GM12891 (cell line): ENCODE data around the gene SLC9A5.
A peak's percentile ranks its signal among the peaks of the same experiment; 100 is the strongest.

Source experiments
- DNase-seq: peaks from one replicate; pipeline ENCODE4 v3.0.0; 2011; ENCODE audit warnings: low spot score; ENCODE audit not compliant: insufficient read length
- FAIRE-seq: peaks from 2 replicates; lab custom pipeline; 2011; peaks lifted over from hg19 to GRCh38; lab: Jason Lieb, UNC
- PAX5 ChIP-seq: IDR thresholded peaks from 2 replicates; pipeline ENCODE4 v1.6.1; 2011; ENCODE audit warnings: low read length, moderate library complexity, mild to moderate bottlenecking; ENCODE audit not compliant: insufficient read depth, severe bottlenecking
- POLR2A ChIP-seq: IDR thresholded peaks from 2 replicates; pipeline ENCODE4 v1.6.1; 2011; ENCODE audit warnings: low read depth, low read length, control low read depth
- POLR2AphosphoS5 ChIP-seq: IDR thresholded peaks from 2 replicates; pipeline ENCODE4 v1.6.1; 2011; ENCODE audit warnings: low read depth, low read length, control low read depth
- POU2F2 ChIP-seq: IDR thresholded peaks from 2 replicates; pipeline ENCODE4 v1.6.1; 2011; ENCODE audit warnings: low read depth, mild to moderate bottlenecking, control low read depth, low read length, moderate library complexity
- SPI1 ChIP-seq: IDR thresholded peaks from 2 replicates; pipeline ENCODE4 v1.6.1; 2011; ENCODE audit warnings: low read depth, low read length, control low read depth
- TAF1 ChIP-seq: IDR thresholded peaks from 2 replicates; pipeline ENCODE4 v1.6.1; 2011; ENCODE audit warnings: low read depth, low read length, control low read depth

SLC9A5 gene

GRCh38 chr16:67255553-67256221, 6.9 kb downstream of the SLC9A5 start:
- FAIRE-seq (no peak), DNase-seq (no peak)
- no peak for TF ChIP-seq SPI1
- no peak for TF ChIP-seq POU2F2
- TF ChIP-seq TAF1, result no peak
- no peak for TF ChIP-seq POLR2A
- no peak for TF ChIP-seq POLR2AphosphoS5
- no peak for TF ChIP-seq PAX5

DNA sequence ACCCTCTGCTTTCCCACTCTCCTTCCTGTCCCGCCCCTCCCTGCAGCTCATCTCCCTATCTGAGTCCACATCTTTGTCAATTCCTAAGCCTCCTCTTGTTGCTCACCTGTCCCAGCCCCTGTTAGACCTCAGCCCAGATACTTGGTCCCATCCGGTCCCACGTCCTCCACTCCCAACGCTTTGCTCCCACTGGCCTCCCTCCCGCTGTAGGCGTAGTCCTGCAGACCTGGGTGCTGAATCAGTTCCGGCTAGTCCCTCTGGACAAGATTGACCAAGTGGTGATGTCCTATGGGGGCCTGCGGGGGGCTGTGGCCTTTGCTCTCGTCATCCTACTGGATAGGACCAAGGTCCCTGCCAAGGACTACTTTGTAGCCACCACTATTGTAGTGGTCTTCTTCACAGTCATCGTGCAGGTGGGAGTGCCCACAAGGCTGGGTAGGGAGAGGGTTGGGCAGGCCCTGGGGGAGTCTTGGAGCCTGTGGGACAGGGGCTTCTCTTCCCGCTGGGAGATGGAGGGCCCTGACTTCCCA, 8.0 kb downstream of the SLC9A5 start:
- FAIRE-seq (no peak), DNase-seq (no peak)
- TF ChIP-seq TAF1 (no peak), POU2F2 (no peak), POLR2A (no peak), SPI1 (no peak), POLR2AphosphoS5 (no peak), PAX5 (no peak)

GRCh38 chr16:67257486-67258160, 8.8 kb downstream of the SLC9A5 start:
- FAIRE-seq (no peak), DNase-seq (no peak)
- no peak for TF ChIP-seq POU2F2
- TF ChIP-seq POLR2AphosphoS5, result no peak
- no peak for TF ChIP-seq TAF1
- no peak for TF ChIP-seq PAX5
- no peak for TF ChIP-seq POLR2A
- no peak for TF ChIP-seq SPI1

DNA sequence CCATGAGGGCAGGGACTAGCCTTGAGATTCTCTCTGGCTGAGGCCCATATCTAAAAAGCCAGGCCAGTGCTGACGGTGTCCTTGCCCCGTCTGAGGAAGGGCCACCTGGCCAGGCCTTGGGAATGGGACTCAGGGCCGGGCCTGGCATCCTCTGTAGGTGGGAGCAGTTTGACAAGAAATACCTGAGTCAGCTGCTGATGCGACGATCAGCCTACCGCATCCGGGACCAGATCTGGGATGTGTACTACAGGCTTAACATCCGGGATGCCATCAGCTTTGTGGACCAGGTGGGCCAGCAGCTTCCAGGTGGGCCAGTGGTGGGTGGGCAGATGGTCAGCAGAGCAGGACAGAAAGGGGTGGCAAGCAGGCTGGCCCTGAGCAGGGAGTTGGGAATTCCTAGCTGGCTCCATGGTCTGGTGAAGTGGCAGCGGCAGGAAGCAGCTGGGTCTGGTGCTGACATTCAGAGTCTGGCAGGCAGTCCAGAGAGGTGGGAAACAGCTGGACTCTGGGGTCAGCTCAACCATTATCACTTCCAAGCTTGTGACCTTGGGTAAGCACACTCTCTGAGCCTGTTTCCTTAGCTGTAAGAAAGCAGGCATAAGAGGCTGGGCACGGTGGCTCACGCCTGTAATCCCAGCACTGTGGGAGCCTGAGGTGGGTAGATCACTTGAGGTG, 9.5 kb downstream of the SLC9A5 start:
- no peak for FAIRE-seq
- TF ChIP-seq SPI1 (no peak), POU2F2 (no peak), PAX5 (no peak), TAF1 (no peak), POLR2AphosphoS5 (no peak), POLR2A (no peak)
- no peak for DNase-seq

GRCh38 chr16:67259705-67260104, 10.9 kb downstream of the SLC9A5 start:
- TF ChIP-seq TAF1, result no peak
- TF ChIP-seq POLR2A, result no peak
- TF ChIP-seq SPI1, result no peak
- TF ChIP-seq PAX5, result no peak
- no peak for TF ChIP-seq POU2F2
- no peak for TF ChIP-seq POLR2AphosphoS5
- FAIRE-seq, result no peak
- DNase-seq, result no peak

- TF ChIP-seq POLR2AphosphoS5 (no peak), SPI1 (peak; percentile 45; the same call in 1 of the 2 replicates), POU2F2 (no peak), TAF1 (no peak), PAX5 (no peak)
- FAIRE-seq (peak; percentile 82), DNase-seq (peak; percentile 64)
These were observed 11.8 kb downstream of the SLC9A5 start for GRCh38 chr16:67260426-67261063.

- DNase-seq (no peak), FAIRE-seq (no peak)
- TF ChIP-seq SPI1, result no peak
These were observed 14.4 kb downstream of the SLC9A5 start for GRCh38 chr16:67263201-67263600.

GRCh38 chr16:67264277-67264676, 15.5 kb downstream of the SLC9A5 start:
- DNase-seq (no peak), FAIRE-seq (no peak)
- TF ChIP-seq POU2F2 (no peak), PAX5 (no peak), TAF1 (no peak), SPI1 (no peak), POLR2AphosphoS5 (no peak), POLR2A (no peak)

GRCh38 chr16:67264866-67265265, 16.1 kb downstream of the SLC9A5 start:
- FAIRE-seq (no peak), DNase-seq (no peak)
- TF ChIP-seq POU2F2 (no peak), SPI1 (no peak), POLR2A (no peak), PAX5 (no peak), TAF1 (no peak), POLR2AphosphoS5 (no peak)
